ENCODE data around the gene HMG20A.

HMG20A gene

GRCh38 chr15:77500989-77501388, 80.3 kb downstream of the HMG20A start:
- no peak for DNase-seq (ENCODE audit: low spot score)

GRCh38 chr15:77502379-77503095, 81.8 kb downstream of the HMG20A start:
- no peak for DNase-seq (ENCODE audit: low spot score)

DNA sequence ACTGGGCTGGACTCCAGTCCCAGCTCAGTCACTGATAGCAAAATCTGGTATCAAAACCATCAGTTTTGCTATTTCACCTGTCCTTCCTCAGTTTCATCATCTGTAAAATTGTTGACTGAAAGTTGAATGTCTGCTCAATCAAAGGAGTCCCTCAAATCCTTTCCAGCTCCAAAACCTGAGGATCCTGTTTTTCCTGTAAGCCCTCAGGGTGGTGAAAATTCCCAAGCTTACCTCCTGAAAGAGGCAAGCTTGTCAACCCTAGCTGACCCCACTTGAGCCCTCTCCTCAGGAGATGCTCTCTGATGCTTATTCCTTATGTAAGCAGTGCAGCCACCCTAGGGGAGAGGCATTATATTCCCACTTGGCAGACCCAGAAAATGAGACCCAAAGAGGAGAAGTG, 82.6 kb downstream of the HMG20A start:
- DNase-seq (ENCODE audit: low spot score), result no peak

- no peak for DNase-seq (ENCODE audit: low spot score)
Measured at GRCh38 chr15:77503764-77504163, 83.1 kb downstream of the HMG20A start.

DNA sequence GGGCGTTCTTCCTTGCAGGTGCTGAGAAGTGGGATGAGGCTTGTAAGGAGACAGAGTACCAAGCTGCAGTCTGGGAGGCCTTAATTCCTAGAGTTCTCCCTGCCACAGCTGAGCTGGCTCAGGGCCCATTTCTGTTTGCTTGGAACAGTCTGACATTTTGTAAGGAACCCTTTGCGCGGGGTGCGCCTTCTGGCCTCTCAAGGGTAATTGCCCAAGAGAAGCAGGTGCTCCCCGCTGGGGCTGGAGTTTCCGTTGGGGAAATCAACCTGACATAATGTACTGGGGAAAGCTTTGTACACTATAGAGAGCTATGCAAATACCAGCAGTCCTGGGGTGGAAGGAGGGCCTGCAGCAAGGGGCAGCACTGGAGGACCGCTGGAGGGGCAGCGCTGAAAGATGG, 83.6 kb downstream of the HMG20A start:
- DNase-seq (ENCODE audit: low spot score), result no peak

DNA sequence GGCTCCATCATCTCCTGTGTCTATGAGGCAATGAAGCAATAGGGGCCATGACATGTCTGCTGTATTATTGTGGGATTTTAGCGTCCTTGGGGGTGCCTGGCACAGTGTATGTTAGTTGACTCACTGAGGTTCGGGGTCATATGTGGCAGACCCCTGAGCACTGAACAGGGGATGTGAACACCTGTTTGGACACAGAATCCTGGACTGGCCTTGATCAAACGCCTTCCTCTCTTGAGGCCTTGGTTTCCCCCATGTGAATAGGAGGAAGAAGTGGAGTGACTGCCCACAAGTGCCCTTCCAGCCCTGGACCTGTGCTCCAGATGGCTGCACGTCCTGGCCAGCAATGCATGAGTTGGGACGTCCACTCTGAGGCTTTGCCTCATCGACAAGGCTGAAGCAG, 84.2 kb downstream of the HMG20A start:
- no peak for DNase-seq (ENCODE audit: low spot score)

GRCh38 chr15:77505556-77505955, 84.9 kb downstream of the HMG20A start:
- no peak for DNase-seq (ENCODE audit: low spot score)

GRCh38 chr15:77506311-77507142, 85.8 kb downstream of the HMG20A start:
- no peak for DNase-seq (ENCODE audit: low spot score)

- no peak for DNase-seq (ENCODE audit: low spot score)
Measured at GRCh38 chr15:77507143-77507897, 86.6 kb downstream of the HMG20A start.

GRCh38 chr15:77507911-77508310, 87.2 kb downstream of the HMG20A start:
- DNase-seq (ENCODE audit: low spot score), result no peak

- DNase-seq (ENCODE audit: low spot score), result no peak
Measured at GRCh38 chr15:77508541-77509243, 88.0 kb downstream of the HMG20A start.

DNA sequence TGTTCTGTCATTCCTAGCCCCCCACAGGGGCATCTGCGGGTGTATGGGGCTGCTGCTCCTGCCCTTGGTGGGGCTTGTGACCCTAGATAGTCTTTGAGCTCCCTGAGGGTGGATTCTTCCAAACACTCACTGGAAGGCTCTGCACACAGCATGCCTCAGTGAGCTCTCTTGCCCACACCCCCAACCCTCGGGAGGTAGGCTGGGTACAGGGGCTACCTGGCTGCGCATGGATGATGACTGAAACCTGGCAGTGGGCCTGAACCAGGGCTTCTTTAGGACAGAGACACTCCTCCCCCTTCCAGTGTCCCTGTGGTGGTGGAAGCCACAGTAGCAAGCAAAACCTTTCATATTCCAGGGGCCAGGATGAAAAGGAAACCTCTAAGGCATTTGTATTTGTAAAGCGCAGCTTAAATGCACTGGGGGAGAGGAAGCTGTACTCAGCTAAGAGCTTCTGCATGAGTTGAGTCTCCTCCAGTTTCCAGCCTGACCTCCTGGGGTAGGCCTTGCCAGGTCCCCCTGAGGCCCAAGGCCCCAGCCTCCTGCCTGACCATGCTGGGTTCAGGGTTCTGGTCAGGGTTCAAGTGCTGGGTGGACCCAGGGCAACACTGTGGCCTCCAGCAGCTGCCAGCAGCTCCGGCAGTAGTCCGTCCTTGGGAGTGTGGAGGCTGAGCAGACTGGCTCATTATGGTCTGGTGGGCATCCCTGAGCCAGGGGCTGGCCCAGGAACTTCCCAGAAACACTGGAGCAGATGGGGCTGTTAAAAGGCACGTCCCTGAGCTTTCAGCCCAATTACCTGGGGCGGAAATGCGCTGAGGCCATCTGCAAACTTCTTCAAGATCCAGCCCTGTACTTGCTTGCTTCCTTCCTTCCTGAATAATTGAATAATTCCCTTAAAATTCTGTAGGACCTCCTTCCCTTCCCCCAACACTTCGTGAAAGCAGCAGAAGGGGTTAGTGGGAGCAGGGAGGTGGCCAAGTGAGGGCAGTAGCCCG, 89.7 kb downstream of the HMG20A start:
- no peak for DNase-seq (ENCODE audit: low spot score)

DNA sequence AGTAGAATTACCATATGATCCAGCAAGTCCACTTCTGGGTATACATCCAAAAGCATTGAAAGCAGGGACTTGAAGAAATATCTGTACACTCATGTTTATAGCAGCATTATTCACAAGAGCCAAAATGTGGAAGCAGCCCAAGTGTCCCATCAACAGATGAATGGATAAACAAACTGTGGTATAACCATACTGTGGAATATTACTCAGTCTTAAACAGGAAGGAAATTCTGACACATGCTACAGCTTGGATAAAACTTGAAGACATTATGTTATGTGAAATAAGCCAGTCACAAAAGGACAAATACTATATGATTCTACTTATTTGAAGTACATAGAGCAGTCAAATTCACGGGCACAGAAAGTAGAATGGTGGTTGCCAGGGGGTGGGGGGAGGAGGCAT, 91.2 kb downstream of the HMG20A start:
- DNase-seq (ENCODE audit: low spot score), result no peak

- no peak for DNase-seq (ENCODE audit: low spot score)
Measured at GRCh38 chr15:77513226-77513625, 92.5 kb downstream of the HMG20A start.

DNA sequence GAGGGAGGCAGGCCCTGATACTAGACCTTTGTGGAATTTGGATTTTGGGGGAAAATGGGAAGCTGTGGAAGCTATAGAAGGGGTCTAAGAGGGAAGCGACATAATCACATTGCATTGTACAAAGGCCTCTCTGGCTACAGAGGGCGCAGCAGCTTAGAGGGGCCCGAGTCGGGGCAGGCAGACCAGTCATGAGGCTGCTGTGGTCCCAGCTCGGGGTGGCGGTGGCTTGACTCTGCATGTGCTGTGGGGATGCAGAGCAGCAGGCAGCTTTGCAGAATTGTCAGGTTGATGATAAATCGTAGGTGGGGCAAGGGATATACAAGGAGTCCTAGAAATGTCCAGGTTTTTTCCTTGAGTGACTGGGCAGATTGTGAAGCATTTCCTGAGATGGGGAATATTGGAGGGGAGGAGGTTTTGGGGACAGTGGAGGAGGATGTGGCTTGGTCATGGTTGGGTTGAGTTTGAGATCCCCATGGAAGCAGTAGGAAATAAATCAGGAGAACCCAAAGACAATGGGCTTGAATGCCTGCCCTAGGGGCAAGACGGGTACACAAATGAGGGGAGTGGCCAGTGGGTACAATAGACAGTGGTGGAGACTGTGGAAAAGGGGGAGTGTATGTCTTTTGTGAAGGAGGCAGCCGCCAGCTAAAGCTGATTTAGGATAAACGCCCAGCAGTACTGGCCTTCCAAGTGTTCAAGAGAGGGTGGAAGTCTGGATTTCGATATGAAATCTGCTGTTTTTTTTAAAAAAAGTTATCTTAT, 94.1 kb downstream of the HMG20A start:
- no peak for DNase-seq (ENCODE audit: low spot score)

GRCh38 chr15:77515613-77516012, 94.9 kb downstream of the HMG20A start:
- no peak for DNase-seq (ENCODE audit: low spot score)

DNA sequence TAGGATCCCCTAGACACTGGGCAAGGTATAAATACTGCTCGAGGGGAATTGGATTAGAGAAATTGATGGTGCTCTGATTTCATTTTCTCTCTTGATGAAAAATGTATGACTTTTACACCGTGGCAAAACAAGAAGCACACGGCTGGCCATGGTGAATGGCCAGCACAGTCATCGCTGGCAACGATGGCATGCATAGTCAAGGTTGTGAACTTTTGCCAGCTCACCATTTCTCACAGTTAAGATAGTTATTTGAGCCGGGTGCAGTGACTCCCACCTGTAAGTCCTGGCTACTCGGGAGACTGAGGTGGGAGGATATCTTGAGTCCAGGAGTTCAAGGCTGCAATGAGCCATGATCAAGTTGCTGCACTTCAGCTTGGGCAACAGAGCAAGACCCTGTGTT, 95.4 kb downstream of the HMG20A start:
- DNase-seq (ENCODE audit: low spot score), result peak; percentile 30

DNA sequence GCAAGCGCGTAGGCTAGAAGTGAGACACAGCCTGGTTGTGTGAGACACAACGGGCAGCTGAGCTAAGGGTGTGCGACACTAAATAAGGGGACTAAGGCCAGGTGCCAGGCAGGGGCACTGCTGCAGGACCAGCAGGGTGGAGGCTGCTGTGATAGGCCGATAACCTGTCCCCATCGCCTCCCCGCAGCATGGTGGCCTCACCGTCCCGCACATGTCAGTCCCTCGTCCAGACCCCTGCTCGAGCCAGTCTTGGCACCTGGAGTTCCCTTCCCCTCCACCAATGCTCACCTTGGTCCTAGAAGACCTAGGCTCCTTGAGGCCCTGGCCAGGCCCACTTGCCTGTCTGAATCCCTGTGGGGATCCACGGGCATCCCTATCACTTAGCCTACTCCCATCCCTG, 96.1 kb downstream of the HMG20A start:
- no peak for DNase-seq (ENCODE audit: low spot score)

GRCh38 chr15:77517579-77517978, 96.9 kb downstream of the HMG20A start:
- no peak for DNase-seq (ENCODE audit: low spot score)

DNA sequence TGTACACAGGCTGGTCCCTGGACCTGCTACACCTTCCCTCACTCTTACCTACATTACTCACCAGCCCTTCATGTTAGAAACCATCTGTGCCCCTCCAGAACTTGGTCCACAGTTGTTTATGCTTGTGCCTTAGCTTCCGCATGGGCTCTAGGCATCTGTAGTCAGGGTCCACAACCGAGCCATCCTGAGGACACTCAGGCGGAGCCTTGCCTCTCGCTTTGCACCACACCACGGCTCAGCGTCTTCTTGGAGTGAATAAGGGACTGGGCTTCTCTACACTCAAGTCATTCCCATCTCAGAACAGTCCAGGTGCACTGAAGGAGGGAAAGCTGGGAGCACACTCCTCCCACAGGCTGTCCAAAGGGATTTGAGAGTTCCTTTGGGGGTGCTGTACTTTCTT, 97.8 kb downstream of the HMG20A start:
- DNase-seq (ENCODE audit: low spot score), result no peak

Data from RKO (cell line).